Neutrophil (primary cell): ENCODE results near the gene ARG2.
A peak's percentile ranks its signal among the peaks of the same experiment; 100 is the strongest.

Experiments
- H3K27ac ChIP-seq: fragments of 200-600 bp; sonication (generic); 2 replicates; pipeline ENCODE4 v1.5.1; 2016; ENCODE audit warnings: mild to moderate bottlenecking, moderate library complexity
- H3K27me3 ChIP-seq: fragments of 200-600 bp; sonication (generic); 2 replicates; pipeline ENCODE4 v1.6.0; 2016; ENCODE audit warnings: mild to moderate bottlenecking
- H3K36me3 ChIP-seq: fragments of 200-600 bp; sonication (generic); 2 replicates; pipeline ENCODE4 v1.5.1; 2017
- H3K4me1 ChIP-seq, 2 experiments: fragments of 200-600 bp in 1 of 2; sonication (generic) in 1 of 2; 1 replicate in 1 of 2; 2 replicates in 1 of 2; pipeline versions ENCODE4 v1.5.1 to v1.6.1; 2013 to 2016; ENCODE audit warnings: low read depth in 1 of 2, low read length in 1 of 2, mild to moderate bottlenecking in 1 of 2, moderate library complexity in 1 of 2; ENCODE audit not compliant: control insufficient read depth in 1 of 2, insufficient read depth in 1 of 2
- H3K4me3 ChIP-seq, 2 experiments: fragments of 200-600 bp in 1 of 2; sonication (generic) in 1 of 2; 1 replicate in 1 of 2; 2 replicates in 1 of 2; pipeline ENCODE4 v1.5.1; 2013 to 2016; ENCODE audit warnings: low read depth in 1 of 2, low read length in 1 of 2, mild to moderate bottlenecking in 1 of 2, moderate library complexity in 1 of 2
- H3K9me3 ChIP-seq: fragments of 200-600 bp; sonication (generic); 2 replicates; pipeline ENCODE4 v1.5.1; 2016
- CTCF ChIP-seq: fragments of 200-600 bp; sonication (generic); IDR thresholded peaks from 2 replicates; pipeline ENCODE4 v1.5.1; 2016; ENCODE audit warnings: antibody characterized with exemption

Gene ARG2

GRCh38 chr14:67619446-67620216 is at the start of gene ARG2:
TSS of gene ARG2 (plus strand) at chr14:67619920. CDS start at chr14:67619978, 58 bp downstream.
- peaks cover 8 to 10% of the 10 kb centered on the region in 2 experiments for H3K4me1 ChIP-seq
- TF ChIP-seq CTCF = peak; percentile 67
- H3K27ac ChIP-seq = peak within 1 kb of the TSS; percentile 64
- peak within 1 kb of the TSS; percentile 68 to 69 for H3K4me3 ChIP-seq
- no peaks in the 10 kb centered on the region for H3K9me3 ChIP-seq
- H3K27me3 ChIP-seq = peaks cover 37% of the 10 kb centered on the region
- no peaks in the 10 kb centered on the region for H3K36me3 ChIP-seq

- Histone ChIP-seq H3K36me3 (no peaks in the 10 kb centered on the region), H3K27ac (no peak overlapping the region), H3K4me1 (no peaks in the 10 kb centered on the region), H3K27me3 (peaks cover 6% of the 10 kb centered on the region), H3K4me3 (no peak overlapping the region), H3K9me3 (no peaks in the 10 kb centered on the region)
- TF ChIP-seq CTCF = no peak
These were observed 49.3 kb upstream of the ARG2 start for GRCh38 chr14:67570453-67570852.

- H3K27ac ChIP-seq = no peak overlapping the region
- H3K9me3 ChIP-seq = no peaks in the 10 kb centered on the region
- peaks cover 6% of the 10 kb centered on the region for H3K27me3 ChIP-seq
- no peak overlapping the region for H3K4me3 ChIP-seq
- TF ChIP-seq CTCF = no peak
- no peaks in the 10 kb centered on the region for H3K36me3 ChIP-seq
- no peaks in the 10 kb centered on the region for H3K4me1 ChIP-seq
These were observed 48.3 kb upstream of the ARG2 start for GRCh38 chr14:67571275-67571990.

GRCh38 chr14:67571991-67572323 is 47.8 kb upstream of the ARG2 start:
- no peak overlapping the region for H3K27ac ChIP-seq
- no peaks in the 10 kb centered on the region for H3K4me1 ChIP-seq
- no peak for TF ChIP-seq CTCF
- H3K9me3 ChIP-seq = no peaks in the 10 kb centered on the region
- no peak overlapping the region for H3K4me3 ChIP-seq
- H3K27me3 ChIP-seq = peaks cover 6% of the 10 kb centered on the region
- no peaks in the 10 kb centered on the region for H3K36me3 ChIP-seq

- H3K4me1 ChIP-seq = no peaks in the 10 kb centered on the region
- H3K27me3 ChIP-seq = peaks cover 6% of the 10 kb centered on the region
- H3K27ac ChIP-seq = no peak overlapping the region
- no peaks in the 10 kb centered on the region for H3K9me3 ChIP-seq
- no peaks in the 10 kb centered on the region for H3K36me3 ChIP-seq
- no peak for TF ChIP-seq CTCF
- H3K4me3 ChIP-seq = no peak overlapping the region
These were observed 47.1 kb upstream of the ARG2 start for GRCh38 chr14:67572608-67573007.
